22Rv1 (cell line): ENCODE data around the gene AGFG1.
"Not testable (repeated sequence)": the region's sequence is repeated elsewhere in the genome, so short reads cannot be mapped to it uniquely, and the experiment has no call there.

Experiments used
- H3K27ac ChIP-seq: fragments of 450-650 bp; 2 replicates; pipeline ENCODE4 v1.5.1; 2017
- CTCF ChIP-seq: fragments of 450-650 bp; IDR thresholded peaks from 2 replicates; pipeline ENCODE4 v1.5.1; 2017; ENCODE audit warnings: mild to moderate bottlenecking
- ZFX ChIP-seq: fragments of 450-650 bp; IDR thresholded peaks from 2 replicates; pipeline ENCODE4 v1.6.1; 2017; ENCODE audit warnings: antibody characterized with exemption, borderline replicate concordance

Gene AGFG1

DNA sequence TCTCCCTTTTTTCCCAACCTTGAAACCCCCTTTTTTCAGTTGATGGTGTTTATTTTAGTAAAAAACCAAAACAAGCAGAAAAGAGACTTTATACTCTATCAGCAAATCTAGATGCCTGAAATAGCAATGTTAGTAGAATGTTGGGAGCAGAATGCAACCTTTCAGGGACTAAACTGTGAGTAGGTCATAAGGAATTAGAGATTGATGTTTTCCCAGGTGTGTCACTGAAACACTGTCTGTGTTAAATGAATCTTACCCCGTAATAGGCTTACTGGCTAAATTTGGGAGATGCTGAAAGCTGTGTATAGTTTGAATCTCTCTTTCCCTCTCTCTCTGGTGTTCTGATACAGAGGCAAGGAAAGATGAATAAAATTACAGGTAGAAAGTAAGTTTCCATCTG, 43.8 kb downstream of the AGFG1 start:
- TF ChIP-seq CTCF (no peak), ZFX (no peak)
- H3K27ac ChIP-seq, result no peak overlapping the region

- TF ChIP-seq CTCF, result no peak
- no peak for TF ChIP-seq ZFX
- no peak overlapping the region for H3K27ac ChIP-seq
These were observed 45.8 kb downstream of the AGFG1 start for GRCh38 chr2:227517724-227518123.

DNA sequence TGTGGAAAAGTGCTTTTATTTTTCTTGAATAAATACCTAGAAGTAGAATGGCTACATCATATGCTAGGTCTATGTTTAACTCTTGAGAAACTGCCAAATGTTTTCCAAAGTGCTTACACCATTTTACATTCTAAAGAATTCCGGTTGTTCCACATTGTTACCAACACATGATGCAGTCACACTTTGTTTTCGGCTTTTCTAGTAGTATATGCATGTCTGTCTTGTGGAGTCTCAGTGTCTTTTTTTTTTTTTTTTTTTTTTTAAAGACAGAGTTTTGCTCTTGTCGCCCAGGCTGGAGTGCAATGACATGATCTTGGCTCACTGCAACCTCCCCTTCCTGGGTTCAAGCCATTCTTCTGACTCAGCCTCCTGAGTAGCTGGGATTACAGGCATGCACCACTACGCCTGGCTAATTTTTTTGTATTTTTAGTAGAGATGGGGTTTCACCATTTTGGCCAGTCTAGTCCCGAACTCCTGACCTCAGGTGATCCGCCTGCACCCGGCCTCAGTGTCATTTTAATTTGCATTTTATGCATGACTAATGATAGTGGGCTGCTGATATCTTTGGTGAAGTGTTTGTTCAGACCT, 46.4 kb downstream of the AGFG1 start:
- H3K27ac ChIP-seq, result not testable (repeated sequence)

DNA sequence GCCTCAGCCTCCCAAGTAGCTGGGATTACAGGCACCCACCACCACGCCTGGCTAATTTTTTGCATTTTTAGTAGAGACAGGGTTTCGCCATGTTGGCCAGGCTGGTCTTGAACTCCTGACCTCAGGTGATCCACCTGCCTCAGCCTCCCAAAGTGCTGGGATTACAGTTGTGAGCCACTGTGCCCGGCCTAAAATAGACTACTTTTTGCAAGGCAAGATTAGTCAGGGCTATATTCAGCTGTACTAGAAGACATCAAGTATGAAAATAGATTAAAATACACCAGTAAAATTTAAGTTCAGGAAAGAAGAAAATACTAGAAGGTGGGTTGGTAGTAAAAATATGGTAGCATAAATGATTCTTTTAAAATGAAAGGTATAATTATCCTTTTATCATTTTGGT, 49.2 kb downstream of the AGFG1 start:
- H3K27ac ChIP-seq, result not testable (repeated sequence)

DNA sequence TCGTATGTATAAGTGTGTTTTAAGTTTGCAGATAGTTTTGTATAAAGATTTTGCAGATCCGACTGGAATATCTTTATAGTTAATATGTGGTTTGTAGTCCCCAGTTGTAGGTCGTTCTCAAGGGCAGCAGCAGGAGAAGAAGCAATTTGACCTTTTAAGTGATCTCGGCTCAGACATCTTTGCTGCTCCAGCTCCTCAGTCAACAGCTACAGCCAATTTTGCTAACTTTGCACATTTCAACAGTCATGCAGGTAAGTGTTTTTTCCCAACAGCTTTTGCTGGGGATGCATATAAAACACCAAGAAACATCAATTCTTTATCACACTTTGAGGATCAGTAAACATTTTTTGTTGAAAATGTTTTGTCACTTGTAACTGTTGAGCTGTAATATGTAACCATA, 52.7 kb downstream of the AGFG1 start:
- TF ChIP-seq CTCF, result no peak
- TF ChIP-seq ZFX, result no peak
- no peak overlapping the region for H3K27ac ChIP-seq

DNA sequence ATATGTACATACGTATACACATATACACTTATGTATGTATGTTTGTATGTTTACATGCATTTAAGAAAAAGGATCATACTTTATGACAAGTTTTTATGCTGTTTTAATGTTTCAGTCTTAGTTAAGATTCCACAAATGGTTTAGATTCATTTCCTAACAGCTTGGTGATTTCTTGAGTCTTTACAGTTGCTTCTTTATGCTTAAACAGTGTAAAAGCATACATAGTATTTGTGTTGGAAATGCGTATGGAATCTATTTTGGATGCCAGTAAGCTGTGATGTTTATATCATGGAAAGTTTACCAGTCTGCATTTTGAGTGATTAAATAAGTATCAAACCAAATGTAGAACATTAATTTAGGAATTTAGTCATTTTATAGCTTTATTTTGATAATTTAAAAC, 55.4 kb downstream of the AGFG1 start:
- TF ChIP-seq ZFX, result no peak
- TF ChIP-seq CTCF, result no peak
- no peak overlapping the region for H3K27ac ChIP-seq

DNA sequence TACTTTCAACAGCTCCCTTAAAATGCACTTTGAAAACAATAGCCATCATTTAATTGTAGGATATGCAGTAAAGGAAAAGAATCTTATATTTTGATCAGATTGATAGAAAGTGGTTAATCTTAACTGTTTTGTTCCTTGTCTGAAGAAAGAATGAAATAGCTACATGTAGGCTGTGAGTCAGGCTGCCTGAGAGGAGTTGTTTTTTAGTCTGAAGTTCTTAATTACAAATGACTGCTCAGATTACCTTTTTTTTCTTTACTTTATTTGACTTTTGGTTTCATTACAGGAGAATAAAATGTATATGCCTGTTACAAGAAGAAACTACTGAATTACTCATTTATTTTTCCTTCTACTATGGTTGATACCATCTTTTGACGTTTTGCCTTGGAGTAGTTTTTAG, 56.8 kb downstream of the AGFG1 start:
- no peak for TF ChIP-seq CTCF
- no peak for TF ChIP-seq ZFX

GRCh38 chr2:227529871-227530270, 57.9 kb downstream of the AGFG1 start:
- H3K27ac ChIP-seq, result no peak overlapping the region
- TF ChIP-seq ZFX, result no peak

More for the DNA sequence above, 56.8 kb downstream of the AGFG1 start:
- H3K27ac ChIP-seq, result no peak overlapping the region

GRCh38 chr2:227534714-227535113, 62.8 kb downstream of the AGFG1 start:
- TF ChIP-seq CTCF (no peak), ZFX (no peak)
- H3K27ac ChIP-seq, result no peak overlapping the region
